Measurements from ENCODE around the gene SNX2.
"Not testable (repeated sequence)": the region's sequence is repeated elsewhere in the genome, so short reads cannot be mapped to it uniquely, and the experiment has no call there.

SNX2 gene

GRCh38 chr5:122774861-122775549 lies at the start of gene SNX2:
Gene SNX2 (plus strand): TSS chr5:122775080. CDS start chr5:122775104, 24 bp downstream.
- peak; percentile 40 for DNase-seq (ENCODE audit: low read depth)

- DNase-seq (ENCODE audit: low read depth): peak; percentile 64
These were observed 47.8 kb upstream of the SNX2 start for GRCh38 chr5:122727112-122727541.

GRCh38 chr5:122730037-122730436 lies 44.8 kb upstream of the SNX2 start:
- DNase-seq (ENCODE audit: low read depth): no peak

DNA sequence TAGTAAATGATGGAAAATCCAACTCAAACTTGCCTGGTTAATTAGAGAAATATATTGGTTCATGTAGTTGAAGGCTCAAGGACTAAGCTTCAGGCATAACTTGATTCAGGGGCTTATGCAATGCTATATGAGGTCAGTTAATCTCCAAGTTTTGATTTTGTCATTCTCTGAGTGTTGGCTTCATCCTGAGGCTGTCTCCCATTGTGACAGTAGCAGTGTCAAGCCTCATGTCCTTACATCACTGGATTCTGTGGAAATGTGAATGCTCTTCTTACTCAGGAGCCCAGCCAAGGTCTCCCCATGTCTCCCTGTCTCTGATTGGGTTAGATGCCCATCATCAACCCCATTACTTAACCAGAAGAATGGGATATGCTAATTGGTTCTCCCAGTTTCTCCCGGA lies 44.4 kb upstream of the SNX2 start:
- no peak for DNase-seq (ENCODE audit: low read depth)

DNA sequence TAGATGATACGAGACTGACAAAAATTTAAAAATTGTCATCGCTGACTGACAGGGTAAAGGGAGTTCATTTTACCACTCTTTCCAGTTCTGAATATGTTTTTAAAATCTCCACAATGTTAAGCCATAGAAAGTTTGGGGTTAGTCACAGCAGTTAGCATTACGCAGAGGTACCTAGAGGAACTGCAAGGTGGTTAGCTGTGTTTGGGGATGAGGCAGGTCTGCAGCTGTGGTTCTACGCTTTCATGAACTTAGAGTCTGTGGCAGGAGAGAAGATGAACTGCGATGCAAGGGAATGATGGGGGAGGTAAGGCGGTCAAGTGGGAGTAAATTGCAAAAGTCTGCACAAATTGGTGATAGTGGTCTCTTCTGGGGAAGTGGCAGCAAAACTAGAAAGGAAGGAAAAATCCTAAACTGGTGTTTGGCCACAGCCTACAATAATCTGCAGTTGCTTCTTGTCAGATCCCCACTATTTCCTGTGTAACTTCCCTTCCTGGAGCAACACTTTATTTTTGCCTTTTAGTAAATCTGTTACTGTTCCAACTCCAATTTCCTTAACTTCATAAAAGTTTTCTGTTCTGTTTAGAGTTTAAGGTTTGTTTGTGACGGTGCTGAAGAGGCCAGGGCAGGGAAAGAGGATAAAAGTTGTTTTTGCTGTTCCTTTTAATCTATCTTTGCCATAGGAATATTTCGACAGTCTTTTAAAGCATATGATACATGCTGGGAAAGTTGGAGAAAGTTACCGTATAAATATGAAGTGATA lies 38.6 kb upstream of the SNX2 start:
- DNase-seq (ENCODE audit: low read depth): no peak

DNA sequence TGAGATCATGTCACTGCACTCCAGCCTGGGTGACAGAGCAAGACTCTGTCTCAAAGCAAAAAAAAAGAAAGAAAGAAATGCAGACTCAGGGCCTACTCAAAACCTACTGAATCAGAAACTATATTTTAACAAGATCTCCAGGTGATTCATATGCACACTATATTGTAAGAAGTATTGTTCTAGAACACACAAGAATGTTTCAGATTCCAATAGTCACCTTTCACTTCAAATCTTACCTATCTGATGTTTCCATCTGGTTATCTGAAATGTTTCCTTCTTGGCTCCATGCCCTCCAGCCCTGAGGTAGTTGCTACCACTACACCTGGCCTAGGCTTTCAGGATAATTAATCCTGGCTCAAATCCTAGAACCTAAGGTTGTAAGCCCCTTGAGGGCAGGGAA lies 36.8 kb upstream of the SNX2 start:
- DNase-seq (ENCODE audit: low read depth): no peak

- no peak for DNase-seq (ENCODE audit: low read depth)
These were observed 33.2 kb upstream of the SNX2 start for GRCh38 chr5:122741681-122742080.

DNA sequence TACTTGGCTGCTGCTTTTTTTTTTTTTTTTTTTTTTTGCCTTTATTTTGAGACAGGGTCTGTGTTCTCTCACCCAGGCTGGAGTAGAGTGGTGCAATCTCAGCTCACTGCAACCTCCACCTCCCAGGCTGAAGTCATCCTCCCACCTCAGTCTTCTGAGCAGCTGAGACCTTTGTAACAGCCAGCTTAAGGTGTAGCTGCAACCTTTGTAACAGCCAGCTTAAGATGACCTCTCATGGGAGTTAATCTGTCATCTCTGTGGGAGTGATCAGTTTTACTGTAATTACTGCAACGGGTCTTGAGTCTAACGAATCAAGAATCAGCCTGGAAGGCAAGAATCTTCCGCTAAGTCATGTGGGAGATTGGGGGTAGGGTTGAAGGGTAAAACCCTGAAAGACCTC lies 31.6 kb upstream of the SNX2 start:
- DNase-seq (ENCODE audit: low read depth): no peak

DNA sequence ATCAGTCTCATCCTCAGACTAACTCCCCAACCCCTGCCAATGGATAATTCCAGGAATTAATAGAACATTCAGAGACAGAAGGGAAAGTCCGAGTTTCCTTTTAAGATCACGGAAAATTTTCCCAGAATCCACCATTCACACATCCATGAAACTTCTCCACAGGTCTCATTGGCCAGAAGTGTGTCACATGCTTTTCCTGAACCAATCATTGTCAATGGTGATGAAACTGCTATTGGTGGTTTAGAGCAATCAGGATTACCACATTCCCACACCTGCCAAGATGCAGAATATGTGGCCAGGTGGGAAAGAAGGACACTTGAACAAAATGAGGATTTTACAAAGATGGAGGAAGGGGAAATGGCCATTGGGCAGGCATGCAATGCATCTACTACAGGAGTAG lies 29.3 kb upstream of the SNX2 start:
- no peak for DNase-seq (ENCODE audit: low read depth)

DNA sequence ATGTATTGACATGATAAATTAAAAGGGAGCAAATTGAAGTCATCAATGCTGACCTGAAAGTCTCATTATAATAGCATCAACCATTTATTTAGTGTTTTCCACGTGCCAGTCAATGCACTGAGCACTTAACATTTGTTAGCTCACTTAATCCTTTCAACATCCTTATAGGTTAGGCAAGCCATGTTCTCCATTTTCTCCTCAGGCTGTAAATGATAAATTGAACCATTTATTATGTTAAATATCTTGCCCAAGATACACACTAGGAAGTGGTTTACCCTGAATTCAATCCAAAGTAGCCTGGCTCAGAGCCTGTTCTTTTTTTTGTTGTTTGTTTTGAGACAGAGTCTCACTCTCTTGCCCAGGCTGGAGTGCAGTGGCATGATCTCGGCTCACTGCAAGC lies 25.0 kb upstream of the SNX2 start:
- DNase-seq (ENCODE audit: low read depth): no peak

DNA sequence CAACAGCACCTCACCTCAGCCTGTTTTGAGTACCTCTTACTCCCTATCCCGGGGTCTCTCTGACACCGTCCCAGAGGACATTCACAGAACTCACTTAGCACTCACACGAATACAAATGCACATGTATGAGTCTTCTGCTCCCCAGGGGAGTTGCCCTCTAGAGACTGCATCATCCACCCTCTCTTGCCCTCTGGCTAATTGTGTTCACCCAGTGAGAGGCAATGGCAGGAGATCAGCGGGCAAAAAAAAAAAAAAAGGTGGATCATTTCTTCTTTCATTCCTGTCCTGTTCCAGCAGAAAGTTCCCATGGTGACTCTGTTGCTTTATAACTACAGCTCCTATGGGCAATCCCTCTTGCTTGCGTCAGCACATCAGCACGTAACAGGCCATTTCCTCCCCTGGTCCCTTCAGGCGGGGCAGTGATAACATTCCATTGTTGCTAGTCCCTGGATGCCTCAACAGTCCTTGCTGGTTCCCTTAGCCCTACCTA lies 23.5 kb upstream of the SNX2 start:
- DNase-seq (ENCODE audit: low read depth): no peak

DNA sequence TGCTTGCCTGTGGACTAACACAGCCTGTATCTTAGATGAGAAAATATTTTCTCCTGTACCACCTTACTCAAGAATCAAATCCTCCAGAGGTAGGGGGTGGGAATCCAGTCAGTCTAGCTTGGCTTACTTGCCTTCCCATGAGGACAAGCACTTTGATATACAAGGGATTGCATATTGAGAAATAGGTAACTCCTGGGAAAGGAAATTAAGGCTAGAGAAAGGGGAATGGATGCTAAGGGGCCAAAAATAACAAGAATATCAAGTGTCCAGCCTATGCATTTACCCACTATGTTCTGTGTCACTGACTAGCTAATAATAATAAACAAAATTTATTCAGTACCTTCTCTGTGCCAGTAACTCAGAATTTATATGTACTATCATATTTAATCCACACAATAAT lies 21.4 kb upstream of the SNX2 start:
- DNase-seq (ENCODE audit: low read depth): no peak

- DNase-seq (ENCODE audit: low read depth): no peak
These were observed 19.1 kb upstream of the SNX2 start for GRCh38 chr5:122755783-122756182.

DNA sequence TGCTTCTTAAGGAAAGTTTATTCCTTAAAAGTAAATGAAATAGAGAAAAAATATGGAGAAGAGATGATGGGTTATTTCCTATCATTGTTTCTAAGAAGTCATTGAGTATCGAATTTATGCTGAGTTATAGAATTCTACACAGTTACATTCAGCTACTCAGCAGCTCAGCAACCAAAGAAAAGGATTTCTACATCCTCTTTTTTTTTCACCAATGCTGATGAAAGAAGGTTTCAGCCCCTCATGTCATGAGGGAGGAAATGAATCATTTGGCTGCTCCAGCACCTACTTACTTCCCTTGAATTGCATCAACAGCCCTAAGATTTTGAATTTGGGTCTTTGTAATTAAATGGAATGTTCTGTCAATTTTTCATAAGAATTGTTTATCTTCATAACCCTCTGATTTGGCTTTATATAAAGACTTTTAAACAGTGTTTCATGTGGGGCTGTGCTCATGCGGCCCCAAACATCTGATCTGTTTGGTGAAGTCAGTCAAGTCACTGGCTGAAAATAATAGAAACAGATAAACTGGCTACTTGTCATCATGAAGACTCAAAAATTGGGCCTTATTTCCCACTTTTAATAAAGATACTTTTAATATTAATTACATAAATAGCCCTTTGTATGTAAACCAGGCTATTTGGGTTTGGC lies 18.5 kb upstream of the SNX2 start:
- peak; percentile 60 for DNase-seq (ENCODE audit: low read depth)

DNA sequence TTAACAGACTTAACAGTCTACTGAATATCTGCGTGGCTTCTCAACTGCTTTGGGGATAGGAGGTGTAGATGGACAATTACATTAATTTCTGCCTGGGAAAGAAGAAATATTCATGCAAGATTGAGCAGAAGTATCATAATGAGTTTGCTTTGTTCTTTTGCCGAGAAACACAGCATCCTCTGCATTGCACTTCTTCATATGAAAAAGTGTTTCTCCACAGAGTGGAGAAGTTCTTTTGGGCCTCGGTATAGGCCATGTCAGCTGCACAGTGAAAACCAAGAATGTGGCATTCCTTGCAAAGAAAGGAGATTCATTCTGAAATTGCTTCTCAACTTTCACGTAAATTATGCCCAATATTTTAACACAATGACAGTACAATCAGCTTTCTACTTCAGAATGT lies 17.6 kb upstream of the SNX2 start:
- no peak for DNase-seq (ENCODE audit: low read depth)

GRCh38 chr5:122759241-122760070 lies 15.4 kb upstream of the SNX2 start:
- no peak for DNase-seq (ENCODE audit: low read depth)

DNA sequence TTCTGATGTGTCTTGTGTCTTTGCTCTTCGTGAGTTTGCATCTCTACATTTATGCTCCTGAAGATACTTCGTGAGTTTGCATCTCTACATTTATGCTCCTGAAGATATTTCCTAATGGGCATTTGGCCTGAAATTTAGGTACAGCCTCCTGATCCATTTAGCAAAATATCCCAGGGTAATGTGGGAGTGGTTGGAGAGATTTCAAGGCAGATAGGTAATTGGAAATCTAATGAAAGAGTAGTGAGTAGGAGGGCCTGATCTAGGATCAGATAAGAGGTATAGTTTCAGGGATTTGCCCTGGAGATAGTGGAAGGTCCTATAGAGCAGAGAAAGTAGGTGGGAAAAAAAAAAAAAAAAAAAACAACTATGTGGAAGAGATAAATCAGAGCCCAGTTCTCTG lies 14.6 kb upstream of the SNX2 start:
- DNase-seq (ENCODE audit: low read depth): no peak

GRCh38 chr5:122761115-122761514 lies 13.8 kb upstream of the SNX2 start:
- DNase-seq (ENCODE audit: low read depth): no peak

GRCh38 chr5:122761896-122762295 lies 13.0 kb upstream of the SNX2 start:
- DNase-seq (ENCODE audit: low read depth): not testable (repeated sequence)

DNA sequence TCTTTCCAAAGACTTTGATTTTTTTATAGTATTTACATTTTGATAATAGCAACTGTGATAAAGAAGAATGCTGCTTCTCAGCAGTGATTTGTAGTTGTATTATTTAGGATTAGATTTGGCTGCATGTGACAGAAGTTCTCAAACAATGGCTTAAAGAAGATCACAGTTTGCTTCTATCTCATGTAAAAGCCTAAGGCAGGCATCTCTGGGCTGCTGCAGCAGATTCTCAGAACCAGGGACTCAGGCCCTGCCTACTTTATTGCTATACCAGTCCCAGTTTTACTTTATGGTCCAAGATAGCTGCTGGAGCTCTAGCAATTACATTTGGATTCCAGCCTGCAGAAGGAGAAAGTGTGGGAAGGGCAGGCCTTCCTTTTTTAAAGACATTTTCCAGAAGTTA lies 8.8 kb upstream of the SNX2 start:
- no peak for DNase-seq (ENCODE audit: low read depth)

GRCh38 chr5:122770477-122770876 lies 4.4 kb upstream of the SNX2 start:
- DNase-seq (ENCODE audit: low read depth): no peak

DNA sequence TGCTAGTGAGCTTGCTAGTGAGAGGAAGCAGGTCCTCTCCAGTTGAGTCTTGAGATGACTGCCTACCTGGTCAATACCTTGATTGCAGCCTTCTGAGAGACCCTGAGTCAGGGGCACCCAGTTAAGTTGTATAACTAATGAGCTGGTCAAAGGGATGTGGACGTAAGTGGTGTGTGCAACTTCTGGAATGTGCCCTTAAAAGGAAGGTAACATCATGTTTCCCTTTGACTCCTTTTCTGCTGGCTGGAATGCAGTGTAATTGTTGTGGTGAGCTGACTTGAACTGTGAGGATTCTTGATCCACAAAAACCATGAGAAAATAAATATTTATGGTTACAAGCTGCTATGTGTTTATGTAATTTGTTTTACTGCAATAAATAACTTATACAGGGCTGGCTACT lies 2.4 kb upstream of the SNX2 start:
- no peak for DNase-seq (ENCODE audit: low read depth)
